Suprapubic skin (tissue), 3 donors: ENCODE data around the gene HIF1A.

Source experiments
- EP300 ChIP-seq: sonication (generic); formaldehyde crosslinking; IDR thresholded peaks from one replicate; pipeline ENCODE4 v1.6.1; 2017; ENCODE audit warnings: antibody characterized with exemption
- TF ChIP-seq, protein P1 (sequence below), 2 donors: fragments of 200-600 bp in 1 of 2; fragments of 450-650 bp in 1 of 2; sonication (generic) in 1 of 2; IDR thresholded peaks; one replicate each; pipeline ENCODE4 v1.5.1; 2016 to 2019; ENCODE audit warnings: antibody characterized with exemption in 2 of 2, mild to moderate bottlenecking in 1 of 2, moderate library complexity in 1 of 2

DNA sequence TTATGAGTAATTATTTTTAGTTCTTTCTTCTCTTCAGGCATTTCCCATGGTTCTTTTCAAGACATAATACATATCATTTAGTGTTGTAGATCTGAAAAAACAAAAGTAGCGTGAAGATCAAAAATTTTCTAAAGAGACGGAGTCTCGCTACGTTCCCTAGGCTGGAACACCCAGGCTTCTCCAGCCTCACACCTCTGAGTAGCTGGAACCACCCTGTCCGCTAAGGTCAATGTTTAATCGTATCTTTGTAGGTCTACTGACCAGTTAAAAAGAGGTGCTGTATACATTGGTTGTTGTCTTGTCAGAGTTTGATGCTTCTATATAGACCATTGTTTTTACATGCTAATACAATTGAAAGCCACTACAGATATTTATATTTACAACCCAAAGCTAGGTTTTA, 1.3 kb upstream of the HIF1A start:
- no peak for TF ChIP-seq EP300
- TF ChIP-seq, protein P1, sequence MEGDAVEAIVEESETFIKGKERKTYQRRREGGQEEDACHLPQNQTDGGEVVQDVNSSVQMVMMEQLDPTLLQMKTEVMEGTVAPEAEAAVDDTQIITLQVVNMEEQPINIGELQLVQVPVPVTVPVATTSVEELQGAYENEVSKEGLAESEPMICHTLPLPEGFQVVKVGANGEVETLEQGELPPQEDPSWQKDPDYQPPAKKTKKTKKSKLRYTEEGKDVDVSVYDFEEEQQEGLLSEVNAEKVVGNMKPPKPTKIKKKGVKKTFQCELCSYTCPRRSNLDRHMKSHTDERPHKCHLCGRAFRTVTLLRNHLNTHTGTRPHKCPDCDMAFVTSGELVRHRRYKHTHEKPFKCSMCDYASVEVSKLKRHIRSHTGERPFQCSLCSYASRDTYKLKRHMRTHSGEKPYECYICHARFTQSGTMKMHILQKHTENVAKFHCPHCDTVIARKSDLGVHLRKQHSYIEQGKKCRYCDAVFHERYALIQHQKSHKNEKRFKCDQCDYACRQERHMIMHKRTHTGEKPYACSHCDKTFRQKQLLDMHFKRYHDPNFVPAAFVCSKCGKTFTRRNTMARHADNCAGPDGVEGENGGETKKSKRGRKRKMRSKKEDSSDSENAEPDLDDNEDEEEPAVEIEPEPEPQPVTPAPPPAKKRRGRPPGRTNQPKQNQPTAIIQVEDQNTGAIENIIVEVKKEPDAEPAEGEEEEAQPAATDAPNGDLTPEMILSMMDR (IDR thresholded peaks at IDR 0.05), result no peak
